ENCODE measurements around the gene AQP3.

Gene AQP3

DNA sequence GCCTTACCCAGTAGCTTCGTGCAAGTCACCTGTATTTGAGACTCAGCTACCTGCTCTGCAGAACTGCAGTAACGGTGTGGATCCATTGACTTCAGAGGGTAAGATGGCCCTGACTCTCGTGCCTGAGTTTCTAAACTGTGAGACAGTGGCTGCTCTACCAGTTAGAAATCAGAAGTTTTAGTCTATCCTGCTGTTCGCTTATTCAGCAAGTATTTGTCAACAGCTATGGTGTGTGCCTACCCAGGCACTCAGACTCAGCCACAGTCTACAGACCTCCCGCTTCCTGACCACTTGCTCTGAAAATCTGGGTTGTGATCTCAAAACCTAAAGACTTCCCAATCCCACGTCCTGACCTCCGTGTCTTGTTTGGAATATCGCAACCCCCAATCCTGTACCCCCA is 13.5 kb downstream of the AQP3 start:
- TF ChIP-seq FOXP2 (optimal IDR thresholded peaks at IDR 0.05; ENCODE audit: borderline replicate concordance, extremely low read depth, extremely low read length, insufficient read depth) (no peak), POLR2AphosphoS5 (IDR thresholded peaks at IDR 0.05; ENCODE audit: low read depth, low read length) (no peak), SIN3A (IDR thresholded peaks at IDR 0.05; ENCODE audit: borderline replicate concordance, insufficient read depth, low read length) (no peak), TAF1 (IDR thresholded peaks at IDR 0.05; ENCODE audit: borderline replicate concordance, insufficient read depth, low read length) (no peak)
- TF ChIP-seq, protein P1, sequence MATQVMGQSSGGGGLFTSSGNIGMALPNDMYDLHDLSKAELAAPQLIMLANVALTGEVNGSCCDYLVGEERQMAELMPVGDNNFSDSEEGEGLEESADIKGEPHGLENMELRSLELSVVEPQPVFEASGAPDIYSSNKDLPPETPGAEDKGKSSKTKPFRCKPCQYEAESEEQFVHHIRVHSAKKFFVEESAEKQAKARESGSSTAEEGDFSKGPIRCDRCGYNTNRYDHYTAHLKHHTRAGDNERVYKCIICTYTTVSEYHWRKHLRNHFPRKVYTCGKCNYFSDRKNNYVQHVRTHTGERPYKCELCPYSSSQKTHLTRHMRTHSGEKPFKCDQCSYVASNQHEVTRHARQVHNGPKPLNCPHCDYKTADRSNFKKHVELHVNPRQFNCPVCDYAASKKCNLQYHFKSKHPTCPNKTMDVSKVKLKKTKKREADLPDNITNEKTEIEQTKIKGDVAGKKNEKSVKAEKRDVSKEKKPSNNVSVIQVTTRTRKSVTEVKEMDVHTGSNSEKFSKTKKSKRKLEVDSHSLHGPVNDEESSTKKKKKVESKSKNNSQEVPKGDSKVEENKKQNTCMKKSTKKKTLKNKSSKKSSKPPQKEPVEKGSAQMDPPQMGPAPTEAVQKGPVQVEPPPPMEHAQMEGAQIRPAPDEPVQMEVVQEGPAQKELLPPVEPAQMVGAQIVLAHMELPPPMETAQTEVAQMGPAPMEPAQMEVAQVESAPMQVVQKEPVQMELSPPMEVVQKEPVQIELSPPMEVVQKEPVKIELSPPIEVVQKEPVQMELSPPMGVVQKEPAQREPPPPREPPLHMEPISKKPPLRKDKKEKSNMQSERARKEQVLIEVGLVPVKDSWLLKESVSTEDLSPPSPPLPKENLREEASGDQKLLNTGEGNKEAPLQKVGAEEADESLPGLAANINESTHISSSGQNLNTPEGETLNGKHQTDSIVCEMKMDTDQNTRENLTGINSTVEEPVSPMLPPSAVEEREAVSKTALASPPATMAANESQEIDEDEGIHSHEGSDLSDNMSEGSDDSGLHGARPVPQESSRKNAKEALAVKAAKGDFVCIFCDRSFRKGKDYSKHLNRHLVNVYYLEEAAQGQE (IDR thresholded peaks at IDR 0.05; ENCODE audit: insufficient read depth in 1 of 2, low read depth in 2 of 2, low read length in 2 of 2) = no peak

DNA sequence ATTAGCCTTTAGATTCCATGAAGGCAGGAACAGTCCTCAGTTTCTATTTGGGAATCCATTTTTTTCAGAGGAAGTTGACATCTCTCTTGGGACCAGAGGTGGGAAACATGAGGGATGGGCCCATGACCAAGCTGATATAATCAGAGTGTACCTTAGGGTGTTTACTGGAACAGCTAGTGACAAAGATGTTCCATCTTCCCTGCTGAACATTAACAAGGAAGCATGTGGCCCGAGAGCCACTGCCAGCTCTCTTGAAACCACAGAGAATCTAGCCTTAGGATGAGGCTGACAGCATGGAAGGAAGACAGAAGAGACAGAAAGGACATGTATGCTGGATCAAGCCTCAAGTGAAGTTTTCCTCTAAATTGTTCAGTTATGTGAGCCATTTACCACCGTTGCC is 16.0 kb downstream of the AQP3 start:
- TF ChIP-seq SIN3A (IDR thresholded peaks at IDR 0.05; ENCODE audit: borderline replicate concordance, insufficient read depth, low read length) = no peak
- no peak for TF ChIP-seq FOXP2 (optimal IDR thresholded peaks at IDR 0.05; ENCODE audit: borderline replicate concordance, extremely low read depth, extremely low read length, insufficient read depth)
- TF ChIP-seq TAF1 (IDR thresholded peaks at IDR 0.05; ENCODE audit: borderline replicate concordance, insufficient read depth, low read length) = no peak
- TF ChIP-seq, protein P1 (IDR thresholded peaks at IDR 0.05; ENCODE audit: insufficient read depth in 1 of 2, low read depth in 2 of 2, low read length in 2 of 2) = no peak
- no peak for TF ChIP-seq POLR2AphosphoS5 (IDR thresholded peaks at IDR 0.05; ENCODE audit: low read depth, low read length)

DNA sequence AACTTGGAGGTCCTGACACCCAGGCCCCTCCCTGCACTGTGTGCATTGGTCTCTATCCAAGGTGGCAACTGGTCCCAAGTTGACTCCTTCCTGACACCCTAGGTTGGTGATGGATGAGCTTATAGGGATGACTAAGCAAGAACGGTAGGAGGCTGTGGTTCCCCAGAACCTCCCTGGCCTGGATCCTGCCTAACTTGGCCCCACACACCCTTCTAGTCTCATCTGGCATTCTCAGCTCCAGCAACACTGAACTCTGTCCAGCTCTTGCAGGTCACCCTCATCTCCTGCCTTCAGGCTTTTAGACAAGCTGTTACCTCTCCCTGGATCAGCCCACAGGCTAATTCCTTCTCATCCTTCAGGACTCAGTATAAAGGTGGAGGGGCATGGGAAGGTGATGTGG is 16.5 kb downstream of the AQP3 start:
- no peak for TF ChIP-seq SIN3A (IDR thresholded peaks at IDR 0.05; ENCODE audit: borderline replicate concordance, insufficient read depth, low read length)
- no peak for TF ChIP-seq POLR2AphosphoS5 (IDR thresholded peaks at IDR 0.05; ENCODE audit: low read depth, low read length)
- TF ChIP-seq, protein P1 (IDR thresholded peaks at IDR 0.05; ENCODE audit: insufficient read depth in 1 of 2, low read depth in 2 of 2, low read length in 2 of 2) = no peak
- no peak for TF ChIP-seq TAF1 (IDR thresholded peaks at IDR 0.05; ENCODE audit: borderline replicate concordance, insufficient read depth, low read length)
- TF ChIP-seq FOXP2 (optimal IDR thresholded peaks at IDR 0.05; ENCODE audit: borderline replicate concordance, extremely low read depth, extremely low read length, insufficient read depth) = no peak

DNA sequence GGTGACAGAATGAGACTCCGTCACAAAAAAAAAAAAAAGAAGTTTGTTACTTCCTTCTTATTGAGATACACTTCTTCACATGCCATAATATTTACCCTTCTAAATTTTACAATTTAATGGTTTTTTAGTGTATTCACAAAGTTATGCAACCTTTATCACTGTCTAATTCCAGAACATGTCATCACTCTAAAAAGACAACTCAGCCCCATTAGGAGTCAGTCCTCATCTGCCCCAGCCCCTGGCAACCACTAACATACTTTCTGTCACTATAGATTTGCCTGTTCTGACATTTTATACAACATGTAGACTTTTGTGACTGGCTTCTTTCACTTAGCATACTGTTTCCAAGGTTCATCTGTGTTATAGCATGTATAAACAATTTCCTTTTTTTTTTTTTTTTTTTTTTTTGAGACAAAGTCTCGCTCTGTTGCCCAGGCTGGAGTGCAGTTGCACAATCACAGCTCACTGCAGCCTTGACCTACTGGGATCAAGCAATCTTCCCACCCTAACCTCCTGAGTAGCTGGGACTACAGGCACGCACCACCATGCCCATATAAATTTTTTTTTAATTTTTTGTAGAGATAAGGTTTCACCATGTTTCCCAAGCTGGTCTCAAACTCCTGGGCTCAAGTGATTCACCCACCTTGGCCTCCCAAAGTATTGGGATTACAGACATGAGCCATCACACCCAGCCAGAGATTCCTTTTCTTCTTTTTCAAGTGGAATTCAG is 18.0 kb downstream of the AQP3 start:
- TF ChIP-seq, protein P1 (IDR thresholded peaks at IDR 0.05; ENCODE audit: insufficient read depth in 1 of 2, low read depth in 2 of 2, low read length in 2 of 2) = no peak
- TF ChIP-seq TAF1 (IDR thresholded peaks at IDR 0.05; ENCODE audit: borderline replicate concordance, insufficient read depth, low read length) = no peak
- no peak for TF ChIP-seq SIN3A (IDR thresholded peaks at IDR 0.05; ENCODE audit: borderline replicate concordance, insufficient read depth, low read length)
- TF ChIP-seq POLR2AphosphoS5 (IDR thresholded peaks at IDR 0.05; ENCODE audit: low read depth, low read length) = no peak
- TF ChIP-seq FOXP2 (optimal IDR thresholded peaks at IDR 0.05; ENCODE audit: borderline replicate concordance, extremely low read depth, extremely low read length, insufficient read depth) = no peak
